Muscle of leg (tissue), 11 donors: Measurements from ENCODE around the gene STX8. TPM values are rescaled to one million over a fixed set of nuclear protein-coding genes. Genes with fewer than 3 reads are reported as not detected.

Experiments used
- DNase-seq: peaks from one replicate; pipeline ENCODE4 v3.0.0; 2013
- H3K27ac ChIP-seq: one replicate; pipeline ENCODE4 v1.5.1; 2013; ENCODE audit warnings: mild to moderate bottlenecking, low read length, control low read depth
- H3K27me3 ChIP-seq: one replicate; pipeline ENCODE4 v1.6.1; 2013; ENCODE audit warnings: low read length; ENCODE audit not compliant: control insufficient read depth, insufficient read depth
- H3K36me3 ChIP-seq: one replicate; pipeline ENCODE4 v1.6.1; 2013; ENCODE audit warnings: low read length; ENCODE audit not compliant: control insufficient read depth, insufficient read depth
- H3K4me1 ChIP-seq: one replicate; pipeline ENCODE4 v1.6.1; 2013; ENCODE audit warnings: low read length; ENCODE audit not compliant: control insufficient read depth, insufficient read depth
- H3K4me3 ChIP-seq: one replicate; pipeline ENCODE4 v1.5.1; 2013; ENCODE audit warnings: low read length, control low read depth
- H3K9me3 ChIP-seq: replicated peaks from 2 replicates; pipeline ENCODE4 v1.6.1; 2013; ENCODE audit warnings: low read depth, low read length; ENCODE audit not compliant: control insufficient read depth
- WGBS: methylation state at CpG from one replicate; pipeline ENCODE4 v1.1.5; 2013; ENCODE audit warnings: missing lambda C conversion rate; ENCODE audit not compliant: insufficient coverage; 5-methylcytosine and 5-hydroxymethylcytosine counted together
- polyA plus RNA-seq, 8 donors: library from polyadenylated mRNA; unstranded; fragments of 120-200 nt; gene quantifications; one replicate each; pipeline versions ENCODE4 v1.2.1 to v1.2.3, GENCODE V29; 2013; ENCODE audit warnings: inconsistent platforms in 1 of 8, low replicate concordance in 1 of 8; ENCODE audit not compliant: insufficient read length in 8 of 8, insufficient read depth in 1 of 8
- total RNA-seq: library from RNA; stranded (reverse); fragments of 120-200 nt; gene quantifications from one replicate; pipeline ENCODE4 v1.2.4, GENCODE V29; 2013

Gene STX8
- total and polyA plus RNA-seq, 9 donors = 39.1 to 68.8 (median 46.2) TPM

DNA sequence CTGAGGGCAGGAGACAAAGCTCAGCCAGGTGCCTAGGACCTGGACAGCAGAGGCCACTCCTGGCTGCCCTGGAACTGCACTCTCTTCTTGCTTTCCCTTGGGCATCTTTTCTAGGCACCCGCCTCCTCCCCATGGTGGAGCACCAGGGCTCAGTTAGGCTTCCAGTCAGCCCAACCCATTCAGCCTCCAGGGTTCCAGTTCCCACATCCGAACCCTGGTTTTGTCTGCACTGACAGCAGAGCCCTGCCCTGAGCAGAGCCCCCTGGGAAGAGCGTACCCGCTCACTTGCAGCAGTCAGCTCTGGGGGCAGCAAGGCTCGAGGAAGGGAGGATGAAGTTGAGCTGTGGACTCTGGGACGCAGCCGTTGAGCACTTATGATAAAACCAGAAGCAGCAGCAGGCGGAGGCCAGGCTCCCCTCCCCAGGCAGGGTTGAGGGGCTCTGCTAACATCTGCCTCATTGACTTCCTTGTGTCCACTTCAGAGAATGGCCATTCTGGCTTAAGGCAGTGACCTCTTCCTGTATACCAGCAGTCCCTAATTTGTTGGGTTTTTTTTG lies 341.2 kb downstream of the STX8 start:
- no peak for DNase-seq
- Histone ChIP-seq H3K27ac (no peak overlapping the region), H3K4me3 (no peak overlapping the region), H3K9me3 (no peaks in the 10 kb centered on the region), H3K27me3 (peaks cover 6% of the 10 kb centered on the region), H3K36me3 (no peaks in the 10 kb centered on the region), H3K4me1 (peaks cover 38% of the 10 kb centered on the region)
- WGBS = 53% methylated on average over 8 of the region's 8 CpGs

DNA sequence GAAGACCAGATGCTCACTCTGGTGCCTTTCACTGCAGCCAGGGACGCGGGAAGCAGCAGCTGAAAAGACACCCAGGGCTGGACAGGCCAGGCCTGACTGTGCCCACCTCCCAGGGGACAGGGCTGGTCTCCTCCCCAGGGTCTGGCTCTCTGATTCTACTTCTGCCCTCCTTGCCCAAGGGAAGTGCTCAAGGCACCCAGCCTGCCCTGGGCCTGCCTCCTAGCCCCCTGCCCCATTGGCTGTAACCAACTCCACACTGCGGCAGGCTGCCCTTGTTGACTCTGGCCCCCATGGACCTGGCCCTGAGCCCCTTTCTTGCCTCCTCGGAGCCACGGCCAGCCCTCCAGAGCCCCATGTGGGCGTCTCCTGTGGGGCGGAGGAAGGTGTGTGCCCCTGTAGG lies 341.9 kb downstream of the STX8 start:
- no peaks in the 10 kb centered on the region for H3K36me3 ChIP-seq
- no peaks in the 10 kb centered on the region for H3K9me3 ChIP-seq
- DNase-seq = no peak
- peaks cover 31% of the 10 kb centered on the region for H3K4me1 ChIP-seq
- H3K4me3 ChIP-seq = no peak overlapping the region
- peaks cover 6% of the 10 kb centered on the region for H3K27me3 ChIP-seq
- 95% methylated on average over 4 of the region's 7 CpGs for WGBS
- no peak overlapping the region for H3K27ac ChIP-seq

DNA sequence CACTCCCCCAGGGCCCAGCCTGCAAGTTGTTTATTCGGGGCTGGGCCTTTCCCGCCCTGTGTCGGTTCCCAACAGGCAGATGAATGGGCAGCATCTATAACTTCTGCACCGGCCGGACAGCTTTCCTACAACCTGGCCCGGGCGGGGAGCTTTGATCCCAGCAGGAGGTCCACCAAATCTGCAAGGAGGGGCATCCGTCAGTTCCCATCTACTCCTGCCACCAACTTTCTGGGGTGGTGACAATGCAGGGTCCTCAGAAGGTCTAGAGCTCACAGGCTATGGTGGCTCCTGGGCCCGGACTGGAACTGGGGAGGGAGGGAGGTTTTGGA lies 342.4 kb downstream of the STX8 start:
- Histone ChIP-seq H3K27ac (no peak overlapping the region), H3K4me3 (no peak overlapping the region), H3K9me3 (no peaks in the 10 kb centered on the region), H3K36me3 (no peaks in the 10 kb centered on the region), H3K4me1 (peaks cover 30% of the 10 kb centered on the region), H3K27me3 (peaks cover 6% of the 10 kb centered on the region)
- no peak for DNase-seq
- 100% methylated on average over 1 of the region's 9 CpGs for WGBS

DNA sequence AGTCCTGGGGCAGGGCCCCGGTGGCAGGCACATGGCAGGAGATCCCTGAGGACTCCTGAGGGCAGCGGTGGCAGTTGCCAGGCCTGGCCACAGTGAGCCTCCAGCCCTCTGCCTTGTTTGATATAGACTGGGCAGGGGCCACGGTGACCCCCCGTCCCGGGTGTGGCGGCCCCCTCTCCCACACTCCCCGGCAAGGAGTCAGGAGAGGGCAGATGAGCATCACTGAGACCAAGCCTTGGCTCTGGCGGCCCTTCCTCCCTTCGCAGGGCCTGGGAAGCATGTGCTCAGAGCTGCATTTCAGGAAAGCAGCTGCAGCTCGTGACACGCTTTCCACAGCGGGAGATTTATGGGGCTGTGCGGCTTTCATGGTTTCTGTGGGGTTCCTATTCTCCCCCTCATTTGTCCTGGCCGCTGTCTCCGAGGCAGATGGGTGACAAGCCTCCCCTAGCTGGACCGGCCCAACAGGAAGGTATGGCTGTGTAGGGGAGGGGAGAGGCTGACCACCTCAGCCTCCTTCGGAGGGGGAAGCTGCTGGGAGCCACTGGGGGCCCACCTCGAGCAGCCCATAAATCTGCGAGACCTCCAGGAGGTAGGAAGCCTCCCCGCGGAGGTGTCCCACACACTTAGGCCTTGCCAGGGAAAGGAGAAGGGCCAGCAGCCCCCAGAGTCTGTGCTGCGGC lies 342.9 kb downstream of the STX8 start:
- Histone ChIP-seq H3K27ac (peak overlapping the region; percentile 55), H3K27me3 (peaks cover 6% of the 10 kb centered on the region), H3K9me3 (no peaks in the 10 kb centered on the region), H3K36me3 (no peaks in the 10 kb centered on the region), H3K4me1 (peaks cover 28% of the 10 kb centered on the region), H3K4me3 (no peak overlapping the region)
- WGBS = 33% methylated on average over 14 of the region's 22 CpGs
- DNase-seq = peak; percentile 88

DNA sequence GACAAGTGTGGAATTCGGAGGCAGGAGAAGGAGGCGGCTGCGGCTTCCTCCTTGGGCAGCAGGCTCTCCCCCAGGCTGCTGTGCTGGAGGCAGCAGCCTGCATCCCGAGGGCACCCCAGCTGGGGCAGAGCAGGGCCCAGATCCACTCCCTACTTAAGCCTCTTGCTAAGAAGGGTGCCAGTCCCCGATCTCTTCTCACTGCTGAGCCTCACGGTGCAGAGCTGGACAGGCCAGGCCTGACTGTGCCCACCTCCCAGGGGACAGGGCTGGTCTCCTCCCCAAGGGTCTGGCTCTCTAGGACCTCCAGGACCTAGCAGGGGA lies 343.5 kb downstream of the STX8 start:
- no peak for DNase-seq
- Histone ChIP-seq H3K27ac (no peak overlapping the region), H3K4me3 (no peak overlapping the region), H3K36me3 (no peaks in the 10 kb centered on the region), H3K4me1 (peaks cover 24% of the 10 kb centered on the region), H3K27me3 (peaks cover 6% of the 10 kb centered on the region), H3K9me3 (no peaks in the 10 kb centered on the region)
- WGBS = 69% methylated on average over 3 of the region's 6 CpGs

DNA sequence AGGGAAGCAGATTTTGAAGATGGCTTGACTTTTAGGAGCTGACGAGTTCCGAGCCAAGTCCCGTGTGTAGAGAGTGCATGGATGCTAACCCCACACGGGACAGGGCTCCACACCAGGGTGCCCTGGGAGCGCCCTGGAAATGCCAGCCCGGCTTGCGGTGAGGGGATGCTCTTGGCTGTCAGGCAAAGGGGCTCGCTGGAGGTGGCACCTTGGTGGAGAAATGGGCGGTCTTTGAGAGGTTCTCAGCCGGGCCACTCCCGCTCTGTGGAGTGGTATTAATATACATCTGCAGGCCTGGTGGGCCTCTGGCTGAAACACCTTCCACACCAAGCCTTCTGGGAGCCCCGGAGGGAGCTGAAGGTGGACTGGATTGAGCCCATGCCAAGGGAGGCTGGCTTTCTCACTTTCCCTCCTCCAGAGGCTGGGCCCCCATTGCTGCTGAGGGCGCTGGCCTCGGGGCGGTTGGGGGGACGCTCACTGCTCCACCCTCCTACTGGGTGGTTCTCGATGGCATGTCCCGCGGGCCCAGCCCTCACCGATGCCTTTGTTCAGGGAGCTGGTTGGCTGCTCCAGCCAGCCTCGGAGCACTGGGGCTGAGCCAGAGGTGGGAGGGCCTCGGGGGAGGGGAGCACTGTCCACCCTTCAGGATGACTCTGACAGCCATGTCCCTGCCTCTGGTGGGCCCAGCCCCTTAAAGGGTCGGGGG lies 344.0 kb downstream of the STX8 start:
- 92% methylated on average over 11 of the region's 23 CpGs for WGBS
- Histone ChIP-seq H3K36me3 (no peaks in the 10 kb centered on the region), H3K4me3 (no peak overlapping the region), H3K27me3 (peaks cover 6% of the 10 kb centered on the region), H3K4me1 (peaks cover 24% of the 10 kb centered on the region), H3K9me3 (no peaks in the 10 kb centered on the region), H3K27ac (no peak overlapping the region)
- no peak for DNase-seq

DNA sequence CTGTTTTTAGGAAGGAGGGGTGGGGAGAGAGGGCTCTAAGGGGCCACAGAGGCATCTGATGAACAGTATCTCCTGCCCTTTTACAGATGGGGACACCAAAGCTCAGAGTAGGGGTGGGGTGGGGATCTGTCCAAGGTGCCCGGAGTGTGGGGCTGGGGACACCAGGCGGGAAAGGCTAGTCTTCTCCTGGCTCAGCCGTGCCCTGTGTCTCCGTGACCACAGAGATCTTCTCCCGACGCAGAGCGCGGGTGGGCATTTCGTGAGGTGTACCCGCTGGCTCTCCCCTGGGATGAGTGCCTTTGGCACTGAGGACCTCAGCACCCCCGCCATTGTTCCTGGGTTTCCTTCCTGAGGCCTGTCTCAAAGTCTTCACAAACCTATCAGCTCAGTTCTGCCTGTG lies 344.8 kb downstream of the STX8 start:
- no peaks in the 10 kb centered on the region for H3K9me3 ChIP-seq
- no peak for DNase-seq
- no peaks in the 10 kb centered on the region for H3K36me3 ChIP-seq
- WGBS = 91% methylated on average over 11 of the region's 11 CpGs
- H3K4me3 ChIP-seq = no peak overlapping the region
- no peak overlapping the region for H3K27ac ChIP-seq
- H3K27me3 ChIP-seq = peaks cover 6% of the 10 kb centered on the region
- H3K4me1 ChIP-seq = peaks cover 21% of the 10 kb centered on the region

DNA sequence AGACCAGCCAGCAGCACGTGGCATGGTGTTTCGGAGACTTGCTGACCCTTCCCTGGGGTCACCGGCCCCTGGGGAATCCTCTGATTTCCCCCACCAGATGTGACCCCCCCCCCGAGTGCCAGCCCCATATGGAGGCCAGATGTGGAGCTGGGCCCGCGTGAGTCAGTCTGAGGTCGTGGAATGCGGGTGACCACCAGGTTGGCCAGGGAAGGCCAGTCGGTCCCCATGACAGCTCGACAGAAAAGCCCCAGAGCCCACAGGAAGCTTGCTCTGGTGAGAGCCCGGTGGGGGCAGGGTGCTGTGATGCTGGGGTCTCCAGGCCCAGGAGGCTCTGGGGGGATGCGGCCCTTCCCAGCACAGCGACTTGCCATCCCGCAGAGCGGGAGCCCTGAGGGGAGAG lies 345.3 kb downstream of the STX8 start:
- Histone ChIP-seq H3K27ac (no peak overlapping the region), H3K9me3 (no peaks in the 10 kb centered on the region), H3K27me3 (peaks cover 6% of the 10 kb centered on the region), H3K4me1 (peaks cover 26% of the 10 kb centered on the region), H3K36me3 (no peaks in the 10 kb centered on the region), H3K4me3 (no peak overlapping the region)
- no peak for DNase-seq
- WGBS = 42% methylated on average over 14 of the region's 15 CpGs

DNA sequence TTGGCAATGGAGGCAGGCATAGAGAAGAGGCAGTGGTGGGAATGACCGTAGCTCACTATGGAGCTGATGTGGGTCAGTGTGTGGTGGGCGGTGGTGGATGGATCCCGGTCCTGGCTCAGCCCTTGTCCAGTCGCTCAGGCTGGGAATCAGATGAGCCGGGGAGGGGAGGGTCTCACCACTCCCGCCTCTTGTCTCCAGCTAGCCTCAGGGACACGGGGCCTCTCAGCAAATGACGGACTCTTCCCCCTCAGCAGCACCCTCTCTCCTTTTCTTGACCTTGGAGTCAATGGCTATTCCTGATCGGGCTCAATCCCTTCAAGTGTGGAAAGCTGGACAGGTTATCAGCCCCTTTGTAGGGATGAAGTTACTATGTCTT lies 345.8 kb downstream of the STX8 start:
- DNase-seq = no peak
- no peaks in the 10 kb centered on the region for H3K36me3 ChIP-seq
- H3K27ac ChIP-seq = no peak overlapping the region
- H3K4me3 ChIP-seq = no peak overlapping the region
- H3K27me3 ChIP-seq = peaks cover 6% of the 10 kb centered on the region
- H3K4me1 ChIP-seq = peaks cover 26% of the 10 kb centered on the region
- WGBS = 83% methylated on average over 5 of the region's 9 CpGs
- no peaks in the 10 kb centered on the region for H3K9me3 ChIP-seq

DNA sequence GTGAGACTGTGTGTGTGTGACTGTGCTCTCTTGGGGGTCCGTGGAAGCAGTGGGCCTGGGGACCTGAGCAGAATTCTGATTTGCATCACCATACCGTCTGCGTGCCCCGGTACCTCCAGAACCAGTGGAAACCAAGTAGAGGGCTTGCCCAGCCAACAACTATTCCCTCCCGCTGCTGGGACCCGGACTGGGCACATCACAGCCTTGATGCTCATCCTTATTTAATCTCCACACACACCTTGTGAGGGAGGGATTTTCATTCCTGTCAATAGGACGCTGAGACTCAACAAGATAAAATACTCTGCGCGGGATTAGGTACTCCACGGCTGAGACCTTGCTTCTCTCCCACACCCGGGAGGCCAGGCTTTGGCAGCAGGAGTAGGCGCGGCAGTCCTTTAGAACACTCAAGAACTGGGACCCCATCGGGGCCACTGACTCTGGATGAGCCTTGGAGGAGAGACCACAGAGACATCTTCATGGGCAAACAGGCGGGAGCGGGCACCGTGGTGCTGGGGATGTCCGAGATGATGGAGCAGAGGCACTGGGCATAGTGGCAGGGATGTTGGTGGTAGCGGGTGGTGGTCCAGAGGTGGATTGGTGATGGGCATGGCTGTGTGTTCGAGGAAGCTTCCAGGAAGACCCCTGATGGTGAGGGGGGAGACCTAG lies 346.3 kb downstream of the STX8 start:
- Histone ChIP-seq H3K27me3 (peaks cover 6% of the 10 kb centered on the region), H3K4me1 (peaks cover 26% of the 10 kb centered on the region), H3K36me3 (no peaks in the 10 kb centered on the region), H3K4me3 (no peak overlapping the region), H3K27ac (no peak overlapping the region), H3K9me3 (no peaks in the 10 kb centered on the region)
- WGBS = 84% methylated on average over 19 of the region's 20 CpGs
- DNase-seq = no peak
